Breast epithelium (tissue), 4 donors: ENCODE measurements around the gene SLC15A2. TPM values are rescaled to one million over a fixed set of nuclear protein-coding genes. Genes with fewer than 3 reads are reported as not detected.

Experiments
- DNase-seq, 2 donors: peaks; one replicate each; pipeline ENCODE4 v3.0.0-alpha.2; 2019; ENCODE audit warnings: low spot score in 2 of 2
- H3K27ac ChIP-seq, 2 donors: fragments of 200-600 bp; sonication (generic) in 1 of 2; one replicate each; pipeline ENCODE4 v1.5.1; 2016 to 2019; ENCODE audit warnings: mild to moderate bottlenecking in 1 of 2
- H3K27me3 ChIP-seq, 2 donors: fragments of 200-600 bp; sonication (generic) in 1 of 2; one replicate each; pipeline versions ENCODE4 v1.5.1 to v1.6.0; 2017 to 2019; ENCODE audit warnings: control low read depth in 1 of 2, mild to moderate bottlenecking in 1 of 2
- H3K36me3 ChIP-seq: fragments of 200-600 bp; one replicate; pipeline ENCODE4 v1.5.1; 2019
- H3K4me1 ChIP-seq, 2 donors: fragments of 200-600 bp; sonication (generic); one replicate each; pipeline ENCODE4 v1.5.1; 2016 to 2019; ENCODE audit warnings: control low read depth in 1 of 2
- H3K4me3 ChIP-seq, 3 donors: fragments of 200-600 bp; sonication (generic); 1 replicate in 2 of 3; 2 replicates in 1 of 3; pipeline ENCODE4 v1.5.1; 2016 to 2019; ENCODE audit warnings: mild to moderate bottlenecking in 3 of 3, moderate library complexity in 2 of 3
- H3K9me3 ChIP-seq, 2 donors: fragments of 200-600 bp; sonication (generic) in 1 of 2; one replicate each; pipeline ENCODE4 v1.5.1; 2016 to 2019; ENCODE audit warnings: control low read depth in 1 of 2
- POLR2A ChIP-seq: fragments of 450-650 bp; IDR thresholded peaks from one replicate; pipeline ENCODE4 v1.6.1; 2016; ENCODE audit warnings: antibody characterized with exemption, mild to moderate bottlenecking, moderate library complexity
- POLR2AphosphoS5 ChIP-seq, 3 donors: sonication (generic); formaldehyde crosslinking; IDR thresholded peaks; one replicate each; pipeline ENCODE4 v1.6.1; 2017; ENCODE audit warnings: antibody characterized with exemption in 3 of 3
- intact Hi-C: fragments of 100-400 bp; cut with DNase I; formaldehyde crosslinking; loops from one replicate; pipeline ENCODE4 v1.15.1; 2023; ENCODE audit warnings: low total_unique reads
- total RNA-seq, 3 donors: library from RNA; depleted of rRNA; stranded (reverse); fragments of >200 nt; gene quantifications; one replicate each; pipeline ENCODE4 v1.1.0, GENCODE V29; 2016
- TF ChIP-seq, protein P1 (sequence below), 3 donors: fragments of 450-650 bp; IDR thresholded peaks; one replicate each; pipeline ENCODE4 v1.5.1; 2016 to 2017; ENCODE audit warnings: antibody characterized with exemption in 3 of 3, mild to moderate bottlenecking in 3 of 3, moderate library complexity in 3 of 3

Gene SLC15A2
- total RNA-seq, 3 donors from 2014 or later: 0.98 to 4.1 (median 2.2) TPM

DNA sequence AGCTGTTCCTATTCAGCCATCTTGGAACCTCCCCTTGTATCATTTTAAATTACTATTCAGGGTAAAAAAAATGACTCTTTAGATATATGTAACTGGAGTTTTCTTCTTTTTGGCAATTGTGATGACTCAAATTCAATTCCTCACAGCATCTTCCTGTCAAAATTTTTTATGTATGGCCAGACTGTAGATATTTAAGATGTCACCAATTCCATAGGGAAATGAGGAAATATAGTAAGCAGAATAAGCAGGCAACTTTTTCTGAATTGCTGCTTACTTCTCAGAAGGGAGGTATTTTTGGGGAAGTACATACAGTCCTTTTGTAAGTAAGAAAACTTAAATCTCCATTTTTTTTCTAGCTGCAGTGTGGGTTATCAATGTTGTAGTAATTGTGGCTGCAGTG, 30.4 kb upstream of the SLC15A2 start:
- no peak for DNase-seq
- H3K27me3 ChIP-seq: no peaks in the 10 kb centered on the region
- intact Hi-C loops: no loop called here
- H3K9me3 ChIP-seq: peaks cover 0 to 10% of the 10 kb centered on the region in 2 donors
- H3K4me3 ChIP-seq: no peak overlapping the region
- no peak overlapping the region for H3K27ac ChIP-seq
- H3K4me1 ChIP-seq: no peaks in the 10 kb centered on the region
- no peak for TF ChIP-seq POLR2A
- no peak for TF ChIP-seq POLR2AphosphoS5 (IDR thresholded peaks at IDR 0.05)
- TF ChIP-seq, protein P1, sequence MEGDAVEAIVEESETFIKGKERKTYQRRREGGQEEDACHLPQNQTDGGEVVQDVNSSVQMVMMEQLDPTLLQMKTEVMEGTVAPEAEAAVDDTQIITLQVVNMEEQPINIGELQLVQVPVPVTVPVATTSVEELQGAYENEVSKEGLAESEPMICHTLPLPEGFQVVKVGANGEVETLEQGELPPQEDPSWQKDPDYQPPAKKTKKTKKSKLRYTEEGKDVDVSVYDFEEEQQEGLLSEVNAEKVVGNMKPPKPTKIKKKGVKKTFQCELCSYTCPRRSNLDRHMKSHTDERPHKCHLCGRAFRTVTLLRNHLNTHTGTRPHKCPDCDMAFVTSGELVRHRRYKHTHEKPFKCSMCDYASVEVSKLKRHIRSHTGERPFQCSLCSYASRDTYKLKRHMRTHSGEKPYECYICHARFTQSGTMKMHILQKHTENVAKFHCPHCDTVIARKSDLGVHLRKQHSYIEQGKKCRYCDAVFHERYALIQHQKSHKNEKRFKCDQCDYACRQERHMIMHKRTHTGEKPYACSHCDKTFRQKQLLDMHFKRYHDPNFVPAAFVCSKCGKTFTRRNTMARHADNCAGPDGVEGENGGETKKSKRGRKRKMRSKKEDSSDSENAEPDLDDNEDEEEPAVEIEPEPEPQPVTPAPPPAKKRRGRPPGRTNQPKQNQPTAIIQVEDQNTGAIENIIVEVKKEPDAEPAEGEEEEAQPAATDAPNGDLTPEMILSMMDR (IDR thresholded peaks at IDR 0.05): no peak
- no peaks in the 10 kb centered on the region for H3K36me3 ChIP-seq

GRCh38 chr3:121869736-121870135, 24.5 kb upstream of the SLC15A2 start:
- intact Hi-C loops: no loop called here
- no peaks in the 10 kb centered on the region for H3K36me3 ChIP-seq
- DNase-seq: no peak
- no peaks in the 10 kb centered on the region for H3K27me3 ChIP-seq
- no peak overlapping the region for H3K4me3 ChIP-seq
- TF ChIP-seq POLR2A (no peak), POLR2AphosphoS5 (IDR thresholded peaks at IDR 0.05) (no peak)
- TF ChIP-seq, protein P1 (IDR thresholded peaks at IDR 0.05): no peak
- no peaks in the 10 kb centered on the region for H3K4me1 ChIP-seq
- no peaks in the 10 kb centered on the region for H3K9me3 ChIP-seq
- H3K27ac ChIP-seq: no peak overlapping the region

GRCh38 chr3:121870717-121871116, 23.5 kb upstream of the SLC15A2 start:
- Histone ChIP-seq H3K9me3 (no peaks in the 10 kb centered on the region), H3K4me3 (no peak overlapping the region), H3K27ac (no peak overlapping the region), H3K36me3 (no peaks in the 10 kb centered on the region), H3K27me3 (no peaks in the 10 kb centered on the region), H3K4me1 (no peaks in the 10 kb centered on the region)
- no peak for DNase-seq
- TF ChIP-seq, protein P1 (IDR thresholded peaks at IDR 0.05): no peak
- TF ChIP-seq POLR2AphosphoS5 (IDR thresholded peaks at IDR 0.05) (no peak), POLR2A (no peak)
- intact Hi-C loops: no loop called here

GRCh38 chr3:121871430-121871829, 22.8 kb upstream of the SLC15A2 start:
- Histone ChIP-seq H3K36me3 (no peaks in the 10 kb centered on the region), H3K27me3 (no peaks in the 10 kb centered on the region), H3K4me1 (no peaks in the 10 kb centered on the region), H3K4me3 (no peak overlapping the region), H3K9me3 (no peaks in the 10 kb centered on the region), H3K27ac (no peak overlapping the region)
- no peak for TF ChIP-seq POLR2AphosphoS5 (IDR thresholded peaks at IDR 0.05)
- TF ChIP-seq POLR2A: no peak
- TF ChIP-seq, protein P1 (IDR thresholded peaks at IDR 0.05): no peak
- intact Hi-C loops: no loop called here
- no peak for DNase-seq

DNA sequence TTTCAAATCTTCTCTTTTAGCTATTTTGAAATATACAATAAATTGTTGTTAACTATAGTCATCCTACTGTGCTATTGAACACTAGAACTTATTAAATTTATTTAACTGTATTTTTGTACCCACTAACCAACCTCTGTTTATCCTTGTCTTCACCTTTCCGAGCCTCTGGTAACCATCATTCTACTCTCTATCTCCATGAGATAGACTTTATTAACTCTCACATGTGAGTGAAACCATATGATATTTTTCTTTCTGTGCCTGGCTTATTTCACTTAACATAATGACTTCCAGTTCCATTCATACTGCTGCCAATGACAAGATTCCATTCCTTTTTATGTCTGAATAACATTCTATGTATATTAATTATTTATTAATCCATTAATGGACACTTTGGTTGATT, 15.8 kb upstream of the SLC15A2 start:
- DNase-seq: no peak
- TF ChIP-seq, protein P1 (IDR thresholded peaks at IDR 0.05): no peak
- TF ChIP-seq POLR2AphosphoS5 (IDR thresholded peaks at IDR 0.05): no peak
- TF ChIP-seq POLR2A: no peak
- Histone ChIP-seq H3K36me3 (no peaks in the 10 kb centered on the region), H3K4me1 (no peaks in the 10 kb centered on the region), H3K9me3 (no peaks in the 10 kb centered on the region), H3K4me3 (no peak overlapping the region), H3K27me3 (no peaks in the 10 kb centered on the region), H3K27ac (no peak overlapping the region)
- intact Hi-C loops: no loop called here
